Rectal smooth muscle tissue (tissue), 1 donor: ENCODE measurements around the gene FMN1.

Source experiments
- H3K27ac ChIP-seq: one replicate; pipeline ENCODE4 v1.7.0; 2013; ENCODE audit warnings: low read depth, low read length, inconsistent platforms
- H3K27me3 ChIP-seq: one replicate; pipeline ENCODE4 v1.7.0; 2013; ENCODE audit warnings: low read length; ENCODE audit not compliant: control insufficient read depth, insufficient read depth
- H3K36me3 ChIP-seq: one replicate; pipeline ENCODE4 v1.7.0; 2013; ENCODE audit warnings: low read length; ENCODE audit not compliant: control insufficient read depth, insufficient read depth
- H3K4me1 ChIP-seq: one replicate; pipeline ENCODE4 v1.7.0; 2013; ENCODE audit warnings: low read length; ENCODE audit not compliant: control insufficient read depth, insufficient read depth
- H3K4me3 ChIP-seq: one replicate; pipeline ENCODE4 v1.7.0; 2013; ENCODE audit warnings: low read length
- H3K9ac ChIP-seq: one replicate; pipeline ENCODE4 v1.7.0; 2013; ENCODE audit warnings: low read length

Gene FMN1

GRCh38 chr15:32833379-32833821 lies 361.1 kb downstream of the FMN1 start:
- no peaks in the 10 kb centered on the region for H3K27me3 ChIP-seq
- H3K27ac ChIP-seq = no peak overlapping the region
- H3K36me3 ChIP-seq = no peaks in the 10 kb centered on the region
- H3K4me1 ChIP-seq = no peaks in the 10 kb centered on the region
- no peak overlapping the region for H3K9ac ChIP-seq
- no peak overlapping the region for H3K4me3 ChIP-seq

- Histone ChIP-seq H3K36me3 (no peaks in the 10 kb centered on the region), H3K9ac (no peak overlapping the region), H3K27ac (no peak overlapping the region), H3K4me3 (no peak overlapping the region), H3K4me1 (no peaks in the 10 kb centered on the region), H3K27me3 (no peaks in the 10 kb centered on the region)
Observed at GRCh38 chr15:32831485-32831884, 363.0 kb downstream of the FMN1 start.

- H3K36me3 ChIP-seq = no peaks in the 10 kb centered on the region
- H3K9ac ChIP-seq = no peak overlapping the region
- no peak overlapping the region for H3K4me3 ChIP-seq
- no peak overlapping the region for H3K27ac ChIP-seq
- no peaks in the 10 kb centered on the region for H3K27me3 ChIP-seq
- H3K4me1 ChIP-seq = no peaks in the 10 kb centered on the region
Observed at GRCh38 chr15:32830241-32830640, 364.3 kb downstream of the FMN1 start.

GRCh38 chr15:32829436-32829835 lies 365.1 kb downstream of the FMN1 start:
- Histone ChIP-seq H3K36me3 (no peaks in the 10 kb centered on the region), H3K27ac (no peak overlapping the region), H3K27me3 (no peaks in the 10 kb centered on the region), H3K9ac (no peak overlapping the region), H3K4me3 (no peak overlapping the region), H3K4me1 (no peaks in the 10 kb centered on the region)

- no peaks in the 10 kb centered on the region for H3K27me3 ChIP-seq
- no peak overlapping the region for H3K27ac ChIP-seq
- H3K4me3 ChIP-seq = no peak overlapping the region
- no peaks in the 10 kb centered on the region for H3K36me3 ChIP-seq
- no peaks in the 10 kb centered on the region for H3K4me1 ChIP-seq
- H3K9ac ChIP-seq = no peak overlapping the region
Observed at GRCh38 chr15:32828507-32829186, 365.9 kb downstream of the FMN1 start.

- H3K4me1 ChIP-seq = no peaks in the 10 kb centered on the region
- no peak overlapping the region for H3K4me3 ChIP-seq
- no peaks in the 10 kb centered on the region for H3K27me3 ChIP-seq
Observed at GRCh38 chr15:32826685-32827084, 367.8 kb downstream of the FMN1 start.

GRCh38 chr15:32825219-32825618 lies 369.3 kb downstream of the FMN1 start:
- Histone ChIP-seq H3K9ac (no peak overlapping the region), H3K27ac (no peak overlapping the region), H3K36me3 (no peaks in the 10 kb centered on the region), H3K4me1 (no peaks in the 10 kb centered on the region), H3K4me3 (no peak overlapping the region), H3K27me3 (no peaks in the 10 kb centered on the region)

More at GRCh38 chr15:32826685-32827084, 367.8 kb downstream of the FMN1 start:
- no peak overlapping the region for H3K9ac ChIP-seq
- no peaks in the 10 kb centered on the region for H3K36me3 ChIP-seq
- H3K27ac ChIP-seq = no peak overlapping the region

- no peak overlapping the region for H3K9ac ChIP-seq
- no peaks in the 10 kb centered on the region for H3K4me1 ChIP-seq
- no peak overlapping the region for H3K27ac ChIP-seq
- no peaks in the 10 kb centered on the region for H3K27me3 ChIP-seq
- no peak overlapping the region for H3K4me3 ChIP-seq
- H3K36me3 ChIP-seq = no peaks in the 10 kb centered on the region
Observed at GRCh38 chr15:32824777-32825176, 369.7 kb downstream of the FMN1 start.

GRCh38 chr15:32823750-32824149 lies 370.8 kb downstream of the FMN1 start:
- H3K4me1 ChIP-seq = no peaks in the 10 kb centered on the region
- H3K36me3 ChIP-seq = no peaks in the 10 kb centered on the region
- H3K4me3 ChIP-seq = no peak overlapping the region
- H3K27ac ChIP-seq = no peak overlapping the region
- no peaks in the 10 kb centered on the region for H3K27me3 ChIP-seq
- H3K9ac ChIP-seq = no peak overlapping the region

- H3K27ac ChIP-seq = no peak overlapping the region
- H3K27me3 ChIP-seq = no peaks in the 10 kb centered on the region
- no peak overlapping the region for H3K9ac ChIP-seq
- no peak overlapping the region for H3K4me3 ChIP-seq
- no peaks in the 10 kb centered on the region for H3K4me1 ChIP-seq
- no peaks in the 10 kb centered on the region for H3K36me3 ChIP-seq
Observed at GRCh38 chr15:32822739-32823138, 371.8 kb downstream of the FMN1 start.

- Histone ChIP-seq H3K9ac (no peak overlapping the region), H3K27me3 (no peaks in the 10 kb centered on the region), H3K27ac (no peak overlapping the region), H3K4me1 (no peaks in the 10 kb centered on the region), H3K4me3 (no peak overlapping the region), H3K36me3 (no peaks in the 10 kb centered on the region)
Observed at GRCh38 chr15:32819448-32819847, 375.1 kb downstream of the FMN1 start.

GRCh38 chr15:32818758-32819447 lies 375.6 kb downstream of the FMN1 start:
- H3K27me3 ChIP-seq = no peaks in the 10 kb centered on the region
- no peak overlapping the region for H3K4me3 ChIP-seq
- no peak overlapping the region for H3K27ac ChIP-seq

GRCh38 chr15:32817577-32817976 lies 376.9 kb downstream of the FMN1 start:
- H3K4me1 ChIP-seq = no peaks in the 10 kb centered on the region
- no peak overlapping the region for H3K9ac ChIP-seq
- no peaks in the 10 kb centered on the region for H3K27me3 ChIP-seq
- H3K27ac ChIP-seq = no peak overlapping the region
- no peak overlapping the region for H3K4me3 ChIP-seq
- H3K36me3 ChIP-seq = no peaks in the 10 kb centered on the region

More at GRCh38 chr15:32818758-32819447, 375.6 kb downstream of the FMN1 start:
- Histone ChIP-seq H3K4me1 (no peaks in the 10 kb centered on the region), H3K9ac (no peak overlapping the region), H3K36me3 (no peaks in the 10 kb centered on the region)
